K562 (cell line): ENCODE measurements around the gene TBC1D25. TPM values are rescaled to one million over a fixed set of nuclear protein-coding genes. Genes with fewer than 3 reads are reported as not detected.

Source experiments
- ATAC-seq: fragments of 200-7000 bp; cut with Tn5 transposase; 3 replicates; pipeline ENCODE4 v1.9.1; 2020; ENCODE audit warnings: moderate library complexity
- BruUV-seq: library from RNA; stranded (reverse); fragments of 400-500 nt; replicated peaks from 2 replicates; lab custom pipeline; 2021; lab: Mats Ljungman, UMichigan
- CTCF ChIA-PET: fragments of 300-600 bp; formaldehyde crosslinking; extraction: SDS; loops from one replicate; lab custom pipeline; 2021; ENCODE audit warnings: low intra/inter-chr PET ratio; lab: Yijun Ruan, JAX
- POLR2A ChIA-PET: fragments of 300-600, 350-650 bp; sonication (Branson Sonifier 250); formaldehyde crosslinking; extraction: SDS; loops from one replicate; lab custom pipeline; 2021; ENCODE audit warnings: antibody characterized with exemption, inconsistent platforms; lab: Yijun Ruan, JAX
- DNase-seq, 4 experiments: peaks; one replicate each; pipeline versions ENCODE4 v3.0.0 to v3.0.0-alpha.2; 2011 to 2018; ENCODE audit warnings: low spot score in 3 of 4, mixed read lengths in 3 of 4; ENCODE audit errors: extremely low read depth in 1 of 4
- FAIRE-seq: peaks from 2 replicates; lab custom pipeline; 2011; peaks lifted over from hg19 to GRCh38; lab: Jason Lieb, UNC
- H2AFZ ChIP-seq: 2 replicates; pipeline ENCODE4 v1.6.0; 2011; ENCODE audit warnings: low read depth, low read length, control low read depth, inconsistent platforms
- H3K27ac ChIP-seq: fragments of 200-600 bp; 3 replicates; pipeline ENCODE4 v1.8.0; 2011; ENCODE audit warnings: low read depth, mild to moderate bottlenecking, control low read depth, inconsistent platforms, low read length, moderate library complexity, mixed read lengths; ENCODE audit errors: extremely low read depth
- H3K27me3 ChIP-seq, 2 experiments: fragments of 300-600 bp in 1 of 2; 2 replicates in 1 of 2; 3 replicates in 1 of 2; pipeline versions ENCODE4 v1.6.0 to v1.8.0; 2011; ENCODE audit warnings: inconsistent platforms in 2 of 2, low read length in 2 of 2, mild to moderate bottlenecking in 1 of 2, mixed read lengths in 1 of 2, moderate library complexity in 1 of 2; ENCODE audit not compliant: control insufficient read depth in 2 of 2, insufficient read depth in 2 of 2
- H3K36me3 ChIP-seq: fragments of 300-600 bp; 3 replicates; pipeline ENCODE4 v1.8.0; 2011; ENCODE audit warnings: mild to moderate bottlenecking, low read length, inconsistent platforms; ENCODE audit not compliant: control insufficient read depth, insufficient read depth
- H3K4me1 ChIP-seq, 2 experiments: fragments of 200-600 bp in 1 of 2; replicated peaks in 1 of 2; 2 replicates in 1 of 2; 3 replicates in 1 of 2; pipeline versions ENCODE4 v1.5.1 to v1.8.0; 2011; ENCODE audit warnings: inconsistent platforms in 2 of 2, low read length in 2 of 2, mild to moderate bottlenecking in 1 of 2, mixed read lengths in 1 of 2, moderate library complexity in 1 of 2; ENCODE audit not compliant: control insufficient read depth in 2 of 2, insufficient read depth in 2 of 2
- H3K4me2 ChIP-seq: 2 replicates; pipeline ENCODE4 v1.6.1; 2011; ENCODE audit warnings: low read length, control low read depth, inconsistent platforms, mixed read lengths; ENCODE audit not compliant: insufficient read depth
- H3K4me3 ChIP-seq: fragments of 200-600 bp; sonication (generic), shearing (Covaris generic); 2 replicates; pipeline ENCODE4 v1.5.1; 2016; ENCODE audit warnings: control low read depth, inconsistent platforms
- H3K79me2 ChIP-seq: fragments of 200-600 bp; 3 replicates; pipeline ENCODE4 v1.8.0; 2011; ENCODE audit warnings: low read length, inconsistent platforms; ENCODE audit not compliant: control insufficient read depth, insufficient read depth
- H3K9ac ChIP-seq, 2 experiments: 2 replicates each; pipeline versions ENCODE4 v1.6.0 to v1.6.1; 2011; ENCODE audit warnings: low read depth in 2 of 2, low read length in 2 of 2, control low read depth in 1 of 2, inconsistent platforms in 1 of 2, mild to moderate bottlenecking in 1 of 2, mixed read lengths in 1 of 2; ENCODE audit not compliant: insufficient read depth in 1 of 2
- H3K9me1 ChIP-seq: one replicate; pipeline ENCODE4 v1.6.0; 2011; ENCODE audit warnings: inconsistent platforms, mild to moderate bottlenecking, low read length, moderate library complexity; ENCODE audit not compliant: control insufficient read depth, insufficient read depth
- H3K9me3 ChIP-seq: replicated peaks from 2 replicates; pipeline ENCODE4 v1.5.1; 2011; ENCODE audit warnings: low read depth, low read length, inconsistent platforms; ENCODE audit not compliant: control insufficient read depth, insufficient read depth
- H4K20me1 ChIP-seq: replicated peaks from 2 replicates; pipeline ENCODE4 v1.6.1; 2011; ENCODE audit warnings: low read length, inconsistent platforms, mixed read lengths; ENCODE audit not compliant: control insufficient read depth, insufficient read depth
- C11orf30 ChIP-seq: fragments of 450-650 bp; IDR thresholded peaks from 2 replicates; pipeline ENCODE4 v1.6.1; 2016; ENCODE audit warnings: low read depth, mild to moderate bottlenecking
- CBX8 ChIP-seq: fragments of 200-600 bp; sonication (generic); IDR thresholded peaks from 2 replicates; pipeline ENCODE4 v1.6.1; 2012; ENCODE audit warnings: borderline replicate concordance, mixed run types, low read depth, mild to moderate bottlenecking, moderate library complexity, mixed read lengths, low read length, control low read depth, inconsistent platforms; ENCODE audit not compliant: poor library complexity, severe bottlenecking; ENCODE audit errors: extremely low read depth
- DPF2 ChIP-seq: fragments of 450-650 bp; IDR thresholded peaks from 2 replicates; pipeline ENCODE4 v1.6.1; 2016
- MAFF ChIP-seq: IDR thresholded peaks from 2 replicates; pipeline ENCODE4 v1.6.1; 2012; ENCODE audit warnings: low read length, improper control_type of control experiment
- MAFG ChIP-seq: fragments of 450-650 bp; conservative IDR thresholded peaks from 2 replicates; pipeline ENCODE4 v1.6.1; 2016; ENCODE audit warnings: missing genetic modification characterization, missing compliant biosample characterization
- MAFK ChIP-seq: IDR thresholded peaks from 2 replicates; pipeline ENCODE4 v1.6.1; 2011; ENCODE audit warnings: low read length, improper control_type of control experiment
- MAZ ChIP-seq, 2 experiments: fragments of 450-650 bp in 1 of 2; sonication (generic) in 1 of 2; formaldehyde crosslinking; IDR thresholded peaks in 1 of 2; conservative IDR thresholded peaks in 1 of 2; 2 replicates each; pipeline versions ENCODE4 v1.4.0 to v1.5.0; 2020; ENCODE audit warnings: mild to moderate bottlenecking in 1 of 2, missing genetic modification reagents in 1 of 2
- NEUROD1 ChIP-seq: fragments of 150-350 bp; IDR thresholded peaks from 2 replicates; pipeline ENCODE4 v1.6.1; 2014; ENCODE audit warnings: borderline replicate concordance, low read length, low read depth; ENCODE audit not compliant: partially characterized antibody
- RBM34 ChIP-seq: fragments of 200-400 bp; formaldehyde crosslinking; IDR thresholded peaks from 2 replicates; pipeline ENCODE4 v1.6.1; 2018; ENCODE audit warnings: low read length, borderline replicate concordance; ENCODE audit not compliant: insufficient read depth
- RUNX1 ChIP-seq: sonication (generic); IDR thresholded peaks from 2 replicates; pipeline ENCODE4 v1.6.1; 2016; ENCODE audit warnings: antibody characterized with exemption, low read depth
- SMARCA4 ChIP-seq: fragments of 450-650 bp; IDR thresholded peaks from 2 replicates; pipeline ENCODE4 v1.6.1; 2016
- ZNF316 ChIP-seq: fragments of 450-650 bp; IDR thresholded peaks from 2 replicates; pipeline ENCODE4 v1.6.1; 2016
- WGBS: fragments of 100-300 bp; shearing (Covaris generic); methylation state at CpG from one replicate; pipeline ENCODE4 v1.1.6; 2016; ENCODE audit warnings: low coverage, mixed read lengths; ENCODE audit not compliant: insufficient coverage; ENCODE audit errors: missing lambda C conversion rate; 5-methylcytosine and 5-hydroxymethylcytosine counted together
- in situ Hi-C: fragments of 300-500 bp; cut with MboI; formaldehyde crosslinking; loops from 4 replicates; pipeline ENCODE4 v1.15.0; 2018; ENCODE audit warnings: inconsistent platforms, mixed read lengths
- intact Hi-C: fragments of 100-400 bp; cut with micrococcal nuclease; formaldehyde crosslinking; loops from 2 replicates; pipeline ENCODE4 v1.14.2; 2022
- polyA plus RNA-seq, 8 experiments: library from polyadenylated mRNA; depleted of rRNA in 4 of 8; stranded (reverse) in 5 of 8; unstranded in 3 of 8; fragments of >200 nt; fragmentation: Nextera tagmentation in 2 of 8; fragmentation: Illumina TruSeq in 1 of 8; extraction: Ambion mirVana in 2 of 8; extraction: Trizol in 1 of 8; gene quantifications; 2 replicates each; pipeline versions ENCODE4 v1.2.1 to v1.2.3, GENCODE V29; 2011 to 2014; ENCODE audit warnings: inconsistent platforms in 1 of 8, missing spikeins in 1 of 8
- total RNA-seq, 7 experiments: library from RNA; depleted of rRNA in 6 of 7; stranded (reverse); fragments of >200 nt in 6 of 7; fragmentation: Illumina TruSeq in 2 of 7; extraction: Trizol in 2 of 7; gene quantifications; 2 replicates each; pipeline versions ENCODE4 v1.2.1 to v1.2.3, GENCODE V29; 2011 to 2021; ENCODE audit warnings: low replicate concordance in 1 of 7
- TF ChIP-seq, protein P1 (sequence below), 2 experiments: fragments of 450-650 bp; IDR thresholded peaks; 2 replicates each; pipeline ENCODE4 v1.6.1; 2018; ENCODE audit warnings: mild to moderate bottlenecking in 2 of 2, low read depth in 1 of 2; ENCODE audit not compliant: partially characterized antibody in 2 of 2

TBC1D25 gene
- total and polyA plus RNA-seq, 9 of the 15 experiments (the other 6 are each of a cell fraction or from before 2014, with no cell fraction given) = 0.62 to 10.6 (median 3.9) TPM

- no peak for FAIRE-seq
These were observed 56.4 kb downstream of the TBC1D25 start for GRCh38 chrX:48595929-48596328.

More at GRCh38 chrX:48595929-48596328, 56.4 kb downstream of the TBC1D25 start:
- in situ Hi-C loops = no loop called here
- no peaks in the 10 kb centered on the region for H3K9me1 ChIP-seq
- TF ChIP-seq, protein P1, sequence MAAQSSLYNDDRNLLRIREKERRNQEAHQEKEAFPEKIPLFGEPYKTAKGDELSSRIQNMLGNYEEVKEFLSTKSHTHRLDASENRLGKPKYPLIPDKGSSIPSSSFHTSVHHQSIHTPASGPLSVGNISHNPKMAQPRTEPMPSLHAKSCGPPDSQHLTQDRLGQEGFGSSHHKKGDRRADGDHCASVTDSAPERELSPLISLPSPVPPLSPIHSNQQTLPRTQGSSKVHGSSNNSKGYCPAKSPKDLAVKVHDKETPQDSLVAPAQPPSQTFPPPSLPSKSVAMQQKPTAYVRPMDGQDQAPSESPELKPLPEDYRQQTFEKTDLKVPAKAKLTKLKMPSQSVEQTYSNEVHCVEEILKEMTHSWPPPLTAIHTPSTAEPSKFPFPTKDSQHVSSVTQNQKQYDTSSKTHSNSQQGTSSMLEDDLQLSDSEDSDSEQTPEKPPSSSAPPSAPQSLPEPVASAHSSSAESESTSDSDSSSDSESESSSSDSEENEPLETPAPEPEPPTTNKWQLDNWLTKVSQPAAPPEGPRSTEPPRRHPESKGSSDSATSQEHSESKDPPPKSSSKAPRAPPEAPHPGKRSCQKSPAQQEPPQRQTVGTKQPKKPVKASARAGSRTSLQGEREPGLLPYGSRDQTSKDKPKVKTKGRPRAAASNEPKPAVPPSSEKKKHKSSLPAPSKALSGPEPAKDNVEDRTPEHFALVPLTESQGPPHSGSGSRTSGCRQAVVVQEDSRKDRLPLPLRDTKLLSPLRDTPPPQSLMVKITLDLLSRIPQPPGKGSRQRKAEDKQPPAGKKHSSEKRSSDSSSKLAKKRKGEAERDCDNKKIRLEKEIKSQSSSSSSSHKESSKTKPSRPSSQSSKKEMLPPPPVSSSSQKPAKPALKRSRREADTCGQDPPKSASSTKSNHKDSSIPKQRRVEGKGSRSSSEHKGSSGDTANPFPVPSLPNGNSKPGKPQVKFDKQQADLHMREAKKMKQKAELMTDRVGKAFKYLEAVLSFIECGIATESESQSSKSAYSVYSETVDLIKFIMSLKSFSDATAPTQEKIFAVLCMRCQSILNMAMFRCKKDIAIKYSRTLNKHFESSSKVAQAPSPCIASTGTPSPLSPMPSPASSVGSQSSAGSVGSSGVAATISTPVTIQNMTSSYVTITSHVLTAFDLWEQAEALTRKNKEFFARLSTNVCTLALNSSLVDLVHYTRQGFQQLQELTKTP (IDR thresholded peaks at IDR 0.05; ENCODE audit: low read depth in 1 of 2, partially characterized antibody in 2 of 2) = no peak
- 0 out of 2 replicates have a peak, but pooled peaks have one; percentile 20 for TF ChIP-seq DPF2
- peak; percentile 86 for TF ChIP-seq MAFG (tag)
- peak; percentile 93 for TF ChIP-seq C11orf30
- peak; percentile 77 for TF ChIP-seq MAFF
- TF ChIP-seq ZNF316 = peak; percentile 97
- TF ChIP-seq RUNX1 = no peak
- TF ChIP-seq MAZ (CRISPR knock-in tag; conservative IDR thresholded peaks at IDR 0.05 in 1 of 2, IDR thresholded peaks at IDR 0.05 in 1 of 2) = no peak
- no peak for TF ChIP-seq RBM34
- TF ChIP-seq NEUROD1 = no peak
- peak; percentile 68 for TF ChIP-seq MAFK
- no peak for TF ChIP-seq CBX8
- 0 out of 2 replicates have a peak, but pooled peaks have one; percentile 19 for TF ChIP-seq SMARCA4
- TF ChIP-seq, all 486 proteins: peak for 7
- peaks cover 21 to 32% of the 10 kb centered on the region in 2 experiments for H3K4me1 ChIP-seq
- no peak for DNase-seq
- 6% methylated on average over 2 of the region's 2 CpGs for WGBS
- peak overlapping the region; percentile 53; the same call in 1 of the 2 replicates for H2AFZ ChIP-seq
- no peak overlapping the region; a peak in 1 of 4 replicates for H3K9ac ChIP-seq
- BruUV-seq = no TSS peak
- CTCF ChIA-PET = no interaction called here
- peak overlapping the region; percentile 16; the same call in 2 of the 3 replicates for H3K27ac ChIP-seq
- H3K4me3 ChIP-seq = no peak overlapping the region
- no peaks in the 10 kb centered on the region for H4K20me1 ChIP-seq
- no peaks in the 10 kb centered on the region for H3K9me3 ChIP-seq
- H3K36me3 ChIP-seq = peaks cover 24% of the 10 kb centered on the region; the same call in 2 of the 3 replicates
- H3K4me2 ChIP-seq = no peak overlapping the region; the same call in 1 of the 2 replicates
- no peak for ATAC-seq
- no peaks in the 10 kb centered on the region for H3K27me3 ChIP-seq
- POLR2A ChIA-PET = interaction anchor here (1.2 to 1.8 kb wide), 2 partner anchors 17 to 21 kb away, joined by 3 to 10 read pairs; partner anchors contain the start of gene RBM3
- intact Hi-C loops = loop anchor here (2.0 to 5.0 kb wide), 2 partner anchors 21 to 81 kb away; partner anchors contain the start of gene RBM3
- peaks cover 32% of the 10 kb centered on the region for H3K79me2 ChIP-seq
